Neural progenitor cell (in vitro differentiated cells): Measurements from ENCODE around the gene GALNTL6. TPM values are rescaled to one million over a fixed set of nuclear protein-coding genes. Genes with fewer than 3 reads are reported as not detected.

Experiments
- DNase-seq: peaks from one replicate; pipeline ENCODE4 v3.0.0-alpha.2; 2016; ENCODE audit warnings: low spot score
- H2AFZ ChIP-seq: fragments of 200-600 bp; sonication (generic); replicated peaks from 2 replicates; pipeline ENCODE4 v1.6.1; 2016; ENCODE audit warnings: antibody characterized with exemption
- H3F3A ChIP-seq: fragments of 200-600 bp; sonication (generic); 2 replicates; pipeline ENCODE4 v1.6.1; 2016; ENCODE audit warnings: antibody characterized with exemption, low read depth
- H3K27ac ChIP-seq: fragments of 200-600 bp; sonication (generic); 2 replicates; pipeline ENCODE4 v1.5.1; 2016; ENCODE audit warnings: mild to moderate bottlenecking
- H3K27me3 ChIP-seq: fragments of 200-600 bp; sonication (generic); 2 replicates; pipeline ENCODE4 v1.6.1; 2016; ENCODE audit warnings: mild to moderate bottlenecking, moderate library complexity
- H3K36me3 ChIP-seq: fragments of 200-600 bp; sonication (generic); 2 replicates; pipeline ENCODE4 v1.5.1; 2016
- H3K4me1 ChIP-seq: fragments of 200-600 bp; sonication (generic); 2 replicates; pipeline ENCODE4 v1.6.1; 2016; ENCODE audit warnings: mixed run types
- H3K4me2 ChIP-seq: fragments of 200-600 bp; sonication (generic); 2 replicates; pipeline ENCODE4 v1.6.1; 2016
- H3K4me3 ChIP-seq: fragments of 200-600 bp; sonication (generic); 2 replicates; pipeline ENCODE4 v1.5.1; 2016
- H3K79me2 ChIP-seq: fragments of 200-600 bp; sonication (generic); 2 replicates; pipeline ENCODE4 v1.6.1; 2016; ENCODE audit warnings: low read depth
- H3K9ac ChIP-seq: fragments of 200-600 bp; sonication (generic); 2 replicates; pipeline ENCODE4 v1.6.1; 2016
- H3K9me3 ChIP-seq: fragments of 200-600 bp; sonication (generic); 2 replicates; pipeline ENCODE4 v1.5.1; 2016; ENCODE audit warnings: low read depth
- H4K20me1 ChIP-seq: fragments of 200-600 bp; sonication (generic); 2 replicates; pipeline ENCODE4 v1.6.1; 2016; ENCODE audit warnings: low read depth
- H3K27ac Mint-ChIP-seq: 3 replicates; pipeline ENCODE4 v1.8.0; 2021; ENCODE audit warnings: mixed read lengths
- H3K27me3 Mint-ChIP-seq: 2 replicates; pipeline ENCODE4 v1.8.0; 2022; ENCODE audit warnings: low read depth, mild to moderate bottlenecking, inconsistent platforms, moderate library complexity, mixed read lengths; ENCODE audit not compliant: insufficient read depth
- H3K36me3 Mint-ChIP-seq: 3 replicates; pipeline ENCODE4 v1.8.0; 2021; ENCODE audit warnings: mixed read lengths
- H3K4me1 Mint-ChIP-seq: 3 replicates; pipeline ENCODE4 v1.8.0; 2021; ENCODE audit warnings: mixed read lengths
- H3K4me3 Mint-ChIP-seq: 3 replicates; pipeline ENCODE4 v1.8.0; 2021; ENCODE audit warnings: mild to moderate bottlenecking, moderate library complexity, mixed read lengths
- H3K9me3 Mint-ChIP-seq: 3 replicates; pipeline ENCODE4 v1.8.0; 2020; ENCODE audit warnings: mixed read lengths
- EZH2 ChIP-seq: fragments of 200-600 bp; sonication (generic); IDR thresholded peaks from 2 replicates; pipeline ENCODE4 v1.6.1; 2017; ENCODE audit warnings: antibody characterized with exemption, mild to moderate bottlenecking, moderate library complexity
- EZH2phosphoT487 ChIP-seq: fragments of 200-600 bp; sonication (generic); IDR thresholded peaks from 2 replicates; pipeline ENCODE4 v1.6.1; 2017; ENCODE audit warnings: antibody characterized with exemption
- total RNA-seq: library from RNA; depleted of rRNA; stranded (reverse); fragments of >200 nt; gene quantifications from 2 replicates; pipeline ENCODE4 v1.2.3, GENCODE V29; 2015; ENCODE audit warnings: low replicate concordance
- TF ChIP-seq, protein P1 (sequence below): fragments of 200-600 bp; sonication (generic); IDR thresholded peaks from 2 replicates; pipeline ENCODE4 v1.5.1; 2017; ENCODE audit warnings: antibody characterized with exemption, mild to moderate bottlenecking

Gene GALNTL6
- total RNA-seq, 1 donor from 2014 or later: 0.15 TPM

- no peaks in the 10 kb centered on the region for H3K4me1 Mint-ChIP-seq
- no peaks in the 10 kb centered on the region for H3K36me3 Mint-ChIP-seq
- H3K4me3 Mint-ChIP-seq: no peak overlapping the region
- H3K79me2 ChIP-seq: no peaks in the 10 kb centered on the region
- H3K9me3 ChIP-seq: no peaks in the 10 kb centered on the region
- no peaks in the 10 kb centered on the region for H3K27me3 Mint-ChIP-seq
- peaks cover 9% of the 10 kb centered on the region for H3K4me1 ChIP-seq
- no peaks in the 10 kb centered on the region for H3K36me3 ChIP-seq
- H3K9me3 Mint-ChIP-seq: no peaks in the 10 kb centered on the region
- DNase-seq: peak; percentile 36
- no peak overlapping the region for H3K27ac Mint-ChIP-seq
- H3K9ac ChIP-seq: no peak overlapping the region
- no peaks in the 10 kb centered on the region for H4K20me1 ChIP-seq
- no peak overlapping the region for H3K4me2 ChIP-seq
- no peaks in the 10 kb centered on the region for H3K27me3 ChIP-seq
- no peak overlapping the region for H2AFZ ChIP-seq
- H3K27ac ChIP-seq: no peak overlapping the region
- no peaks in the 10 kb centered on the region for H3F3A ChIP-seq
- no peak overlapping the region for H3K4me3 ChIP-seq
- no peak for TF ChIP-seq EZH2phosphoT487
- TF ChIP-seq, protein P1, sequence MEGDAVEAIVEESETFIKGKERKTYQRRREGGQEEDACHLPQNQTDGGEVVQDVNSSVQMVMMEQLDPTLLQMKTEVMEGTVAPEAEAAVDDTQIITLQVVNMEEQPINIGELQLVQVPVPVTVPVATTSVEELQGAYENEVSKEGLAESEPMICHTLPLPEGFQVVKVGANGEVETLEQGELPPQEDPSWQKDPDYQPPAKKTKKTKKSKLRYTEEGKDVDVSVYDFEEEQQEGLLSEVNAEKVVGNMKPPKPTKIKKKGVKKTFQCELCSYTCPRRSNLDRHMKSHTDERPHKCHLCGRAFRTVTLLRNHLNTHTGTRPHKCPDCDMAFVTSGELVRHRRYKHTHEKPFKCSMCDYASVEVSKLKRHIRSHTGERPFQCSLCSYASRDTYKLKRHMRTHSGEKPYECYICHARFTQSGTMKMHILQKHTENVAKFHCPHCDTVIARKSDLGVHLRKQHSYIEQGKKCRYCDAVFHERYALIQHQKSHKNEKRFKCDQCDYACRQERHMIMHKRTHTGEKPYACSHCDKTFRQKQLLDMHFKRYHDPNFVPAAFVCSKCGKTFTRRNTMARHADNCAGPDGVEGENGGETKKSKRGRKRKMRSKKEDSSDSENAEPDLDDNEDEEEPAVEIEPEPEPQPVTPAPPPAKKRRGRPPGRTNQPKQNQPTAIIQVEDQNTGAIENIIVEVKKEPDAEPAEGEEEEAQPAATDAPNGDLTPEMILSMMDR: no peak
- TF ChIP-seq EZH2: no peak
Measured at GRCh38 chr4:171947400-171947799, 134.2 kb downstream of the GALNTL6 start.

GRCh38 chr4:171948038-171948437 lies 134.8 kb downstream of the GALNTL6 start:
- no peaks in the 10 kb centered on the region for H4K20me1 ChIP-seq
- no peaks in the 10 kb centered on the region for H3K36me3 Mint-ChIP-seq
- H3K27me3 ChIP-seq: no peaks in the 10 kb centered on the region
- no peaks in the 10 kb centered on the region for H3F3A ChIP-seq
- DNase-seq: no peak
- no peak overlapping the region for H3K27ac Mint-ChIP-seq
- no peak overlapping the region for H3K4me3 Mint-ChIP-seq
- no peaks in the 10 kb centered on the region for H3K27me3 Mint-ChIP-seq
- H3K9me3 Mint-ChIP-seq: no peaks in the 10 kb centered on the region
- H3K27ac ChIP-seq: no peak overlapping the region
- no peak overlapping the region for H3K4me2 ChIP-seq
- TF ChIP-seq, protein P1: no peak
- TF ChIP-seq EZH2 (no peak), EZH2phosphoT487 (no peak)
- no peak overlapping the region for H3K9ac ChIP-seq
- no peak overlapping the region for H3K4me3 ChIP-seq
- H3K36me3 ChIP-seq: no peaks in the 10 kb centered on the region
- peaks cover 9% of the 10 kb centered on the region for H3K4me1 ChIP-seq
- H3K79me2 ChIP-seq: no peaks in the 10 kb centered on the region
- no peaks in the 10 kb centered on the region for H3K9me3 ChIP-seq
- no peak overlapping the region for H2AFZ ChIP-seq
- no peaks in the 10 kb centered on the region for H3K4me1 Mint-ChIP-seq

DNA sequence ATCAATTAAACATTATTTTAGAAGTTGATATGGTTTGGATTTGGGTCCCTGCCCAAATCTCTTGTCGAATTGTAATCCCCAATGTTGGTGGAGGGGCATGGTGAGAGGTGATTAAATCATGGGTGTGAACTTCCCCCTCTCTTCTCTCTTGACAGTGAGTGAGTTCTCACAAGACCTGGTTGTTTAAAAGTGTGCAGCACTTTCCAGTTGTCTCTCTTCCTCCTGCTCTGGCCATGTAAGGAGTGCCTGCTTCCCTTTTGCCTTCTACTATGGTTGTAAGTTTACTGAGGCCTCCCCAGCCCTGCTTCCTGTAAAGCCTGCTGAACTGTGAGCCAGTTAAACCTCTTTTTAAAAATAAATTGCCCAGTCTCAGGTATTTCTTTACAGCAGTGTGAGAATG lies 141.4 kb downstream of the GALNTL6 start:
- no peaks in the 10 kb centered on the region for H3K4me1 Mint-ChIP-seq
- H3K4me3 Mint-ChIP-seq: no peak overlapping the region
- H3K79me2 ChIP-seq: no peaks in the 10 kb centered on the region
- H3K9me3 ChIP-seq: no peaks in the 10 kb centered on the region
- H3F3A ChIP-seq: no peaks in the 10 kb centered on the region
- no peaks in the 10 kb centered on the region for H3K36me3 ChIP-seq
- no peaks in the 10 kb centered on the region for H3K27me3 Mint-ChIP-seq
- DNase-seq: no peak
- no peak overlapping the region for H3K4me3 ChIP-seq
- H3K9ac ChIP-seq: no peak overlapping the region
- no peaks in the 10 kb centered on the region for H4K20me1 ChIP-seq
- no peaks in the 10 kb centered on the region for H3K9me3 Mint-ChIP-seq
- no peak overlapping the region for H3K27ac ChIP-seq
- H3K4me1 ChIP-seq: no peaks in the 10 kb centered on the region
- H3K4me2 ChIP-seq: no peak overlapping the region
- TF ChIP-seq, protein P1: no peak
- TF ChIP-seq EZH2phosphoT487: no peak
- no peak for TF ChIP-seq EZH2
- no peak overlapping the region for H3K27ac Mint-ChIP-seq
- H2AFZ ChIP-seq: peak overlapping the region; percentile 7
- no peaks in the 10 kb centered on the region for H3K36me3 Mint-ChIP-seq
- no peaks in the 10 kb centered on the region for H3K27me3 ChIP-seq
